Activated T-cell treated with anti-CD3 and anti-CD28 coated beads for 1 hour (primary cell): ENCODE data around the gene PLXNC1.

Experiments used
- DNase-seq: peaks from one replicate; pipeline ENCODE4 v3.0.0-alpha.2; 2020; ENCODE audit warnings: low read depth

PLXNC1 gene

GRCh38 chr12:94147991-94148738 lies at the start of gene PLXNC1:
Gene PLXNC1, plus strand, starts transcription at chr12:94148577. Its CDS starts 395 bp downstream, at chr12:94148972.
- peak; percentile 51 for DNase-seq

- no peak for DNase-seq
These were observed 49.2 kb upstream of the PLXNC1 start for GRCh38 chr12:94099191-94099590.

- DNase-seq = no peak
These were observed 48.7 kb upstream of the PLXNC1 start for GRCh38 chr12:94099632-94100031.

GRCh38 chr12:94100211-94100627 lies 48.2 kb upstream of the PLXNC1 start:
- no peak for DNase-seq

GRCh38 chr12:94100990-94101737 lies 47.2 kb upstream of the PLXNC1 start:
- DNase-seq = peak; percentile 76

- peak; percentile 72 for DNase-seq
These were observed 46.4 kb upstream of the PLXNC1 start for GRCh38 chr12:94101738-94102660.

- DNase-seq = no peak
These were observed 44.4 kb upstream of the PLXNC1 start for GRCh38 chr12:94103986-94104385.

- DNase-seq = no peak
These were observed 40.5 kb upstream of the PLXNC1 start for GRCh38 chr12:94107910-94108309.

- DNase-seq = no peak
These were observed 39.2 kb upstream of the PLXNC1 start for GRCh38 chr12:94109160-94109559.

- no peak for DNase-seq
These were observed 38.1 kb upstream of the PLXNC1 start for GRCh38 chr12:94110258-94110657.

- no peak for DNase-seq
These were observed 37.1 kb upstream of the PLXNC1 start for GRCh38 chr12:94111302-94111701.

GRCh38 chr12:94112121-94112520 lies 36.3 kb upstream of the PLXNC1 start:
- DNase-seq = no peak

GRCh38 chr12:94114166-94114565 lies 34.2 kb upstream of the PLXNC1 start:
- DNase-seq = no peak

- DNase-seq = no peak
These were observed 32.2 kb upstream of the PLXNC1 start for GRCh38 chr12:94116191-94116590.

- no peak for DNase-seq
These were observed 26.5 kb upstream of the PLXNC1 start for GRCh38 chr12:94121886-94122285.

- no peak for DNase-seq
These were observed 25.8 kb upstream of the PLXNC1 start for GRCh38 chr12:94122591-94122990.

GRCh38 chr12:94123127-94123526 lies 25.2 kb upstream of the PLXNC1 start:
- no peak for DNase-seq

GRCh38 chr12:94126067-94126466 lies 22.3 kb upstream of the PLXNC1 start:
- DNase-seq = no peak

- DNase-seq = no peak
These were observed 20.9 kb upstream of the PLXNC1 start for GRCh38 chr12:94127239-94128131.

GRCh38 chr12:94128280-94128679 lies 20.1 kb upstream of the PLXNC1 start:
- DNase-seq = no peak
